AG10803 (cell line): ENCODE data around the gene PLA2G2F.

Experiments
- DNase-seq: peaks from one replicate; pipeline ENCODE4 v3.0.0; 2010; ENCODE audit warnings: low read depth
- H3K4me3 ChIP-seq: 2 replicates; pipeline ENCODE4 v1.5.1; 2011; ENCODE audit warnings: mild to moderate bottlenecking, low read length, control low read depth
- CTCF ChIP-seq: conservative IDR thresholded peaks from 2 replicates; pipeline ENCODE4 v1.5.1; 2011; ENCODE audit warnings: mild to moderate bottlenecking, low read length, control low read depth, inconsistent platforms

Gene PLA2G2F

GRCh38 chr1:20150326-20150705, 11.2 kb downstream of the PLA2G2F start:
- DNase-seq = no peak
- no peak overlapping the region for H3K4me3 ChIP-seq
- no peak for TF ChIP-seq CTCF

DNA sequence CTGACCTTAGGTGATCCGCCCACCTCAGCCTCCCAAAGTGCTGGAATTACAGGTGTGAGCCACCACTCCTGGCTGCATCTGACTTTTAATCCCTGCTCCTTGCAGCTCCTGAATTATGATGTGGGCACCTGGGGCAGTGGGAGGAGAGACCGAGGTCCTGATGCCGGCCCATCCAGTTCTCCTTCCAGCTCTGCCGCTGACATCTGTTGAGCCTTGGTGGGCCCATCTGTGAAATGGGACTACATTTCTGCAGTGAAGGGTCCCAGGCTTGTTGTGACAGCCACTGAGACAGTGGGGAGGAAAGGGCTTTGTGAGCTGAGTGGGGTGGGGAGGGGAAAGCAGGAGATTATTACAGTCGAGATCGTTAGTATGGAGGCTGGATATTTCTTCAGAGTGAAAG, 11.8 kb downstream of the PLA2G2F start:
- no peak overlapping the region for H3K4me3 ChIP-seq
- DNase-seq = no peak
- TF ChIP-seq CTCF = no peak

GRCh38 chr1:20151906-20152598, 12.9 kb downstream of the PLA2G2F start:
- peak overlapping the region; percentile 56 for H3K4me3 ChIP-seq
- DNase-seq = peak; percentile 71
- TF ChIP-seq CTCF = peak; percentile 84

GRCh38 chr1:20152599-20152930, 13.4 kb downstream of the PLA2G2F start:
- TF ChIP-seq CTCF = no peak
- DNase-seq = no peak
- H3K4me3 ChIP-seq = no peak overlapping the region

- peak; percentile 63 for DNase-seq
Observed at GRCh38 chr1:20153000-20153418, 13.9 kb downstream of the PLA2G2F start.

GRCh38 chr1:20154301-20154831, 15.2 kb downstream of the PLA2G2F start:
- no peak for DNase-seq
- TF ChIP-seq CTCF = no peak
- no peak overlapping the region for H3K4me3 ChIP-seq

More at GRCh38 chr1:20153000-20153418, 13.9 kb downstream of the PLA2G2F start:
- H3K4me3 ChIP-seq = no peak overlapping the region
- no peak for TF ChIP-seq CTCF

- TF ChIP-seq CTCF = no peak
- no peak for DNase-seq
- no peak overlapping the region for H3K4me3 ChIP-seq
Observed at GRCh38 chr1:20158358-20159070, 19.4 kb downstream of the PLA2G2F start.
